Stimulated activated naive CD8-positive, alpha-beta T cell treated with anti-CD3 and anti-CD28 coated beads, Interleukin-15, Interleukin-2, amounts not matched to agents 100 U/mL and 50 U/mL, for 24 hours (primary cell): Measurements from ENCODE around the gene TRIM33.

Experiments used
- ATAC-seq: fragments of 150-1000 bp; cut with Tn5 transposase; one replicate; pipeline ENCODE4 v1.10.0; 2021
- DNase-seq: peaks from one replicate; pipeline ENCODE4 v3.0.0; 2021

TRIM33 gene

DNA sequence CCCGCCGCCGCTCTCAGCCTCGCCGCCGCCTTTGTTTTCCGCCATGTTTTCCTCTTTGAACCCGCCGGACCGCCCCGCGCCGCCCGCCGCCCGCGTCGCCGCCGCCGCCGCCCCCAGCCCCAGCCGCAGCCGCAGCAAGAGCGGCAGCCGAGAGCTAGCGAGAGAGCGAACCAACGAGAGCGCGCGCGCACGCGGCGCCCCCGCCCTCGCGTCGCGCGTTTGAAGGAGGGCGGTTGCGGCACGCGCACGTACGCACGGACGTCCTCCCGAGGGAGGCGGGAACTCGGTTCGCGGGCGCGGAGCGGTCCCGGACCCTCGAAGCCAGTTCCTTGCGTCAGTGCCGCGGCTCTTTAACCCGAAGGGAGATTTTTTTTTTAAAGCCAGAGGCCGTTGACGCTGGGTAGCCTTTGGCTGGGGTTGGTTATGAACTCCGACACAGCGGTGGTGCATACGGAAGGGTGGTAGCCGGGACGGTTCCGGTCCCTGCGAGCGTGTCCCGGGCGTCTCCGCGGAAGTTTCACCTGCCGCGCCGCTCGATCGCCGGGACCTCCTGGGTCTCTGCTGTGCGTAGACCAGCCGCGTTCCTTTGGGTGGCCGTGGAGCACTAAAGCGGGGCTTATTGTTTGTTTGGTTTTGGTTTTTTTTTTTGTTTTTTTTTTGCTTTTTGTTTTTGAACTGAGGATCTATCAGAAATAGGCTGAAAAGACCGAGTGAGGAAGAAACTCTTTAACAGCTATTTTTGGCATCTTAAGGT lies at the start of gene TRIM33:
TSS of gene TRIM33 (minus strand) at position 172 of the 754 bp plus-strand sequence. CDS start at position 45, 127 bp downstream.
- DNase-seq (peak; percentile 92), ATAC-seq (peak; percentile 88)

- DNase-seq = no peak
- no peak for ATAC-seq
These were observed 48.4 kb upstream of the TRIM33 start for GRCh38 chr1:114559356-114559755.

- DNase-seq = no peak
- ATAC-seq = no peak
These were observed 47.5 kb upstream of the TRIM33 start for GRCh38 chr1:114558544-114558943.

DNA sequence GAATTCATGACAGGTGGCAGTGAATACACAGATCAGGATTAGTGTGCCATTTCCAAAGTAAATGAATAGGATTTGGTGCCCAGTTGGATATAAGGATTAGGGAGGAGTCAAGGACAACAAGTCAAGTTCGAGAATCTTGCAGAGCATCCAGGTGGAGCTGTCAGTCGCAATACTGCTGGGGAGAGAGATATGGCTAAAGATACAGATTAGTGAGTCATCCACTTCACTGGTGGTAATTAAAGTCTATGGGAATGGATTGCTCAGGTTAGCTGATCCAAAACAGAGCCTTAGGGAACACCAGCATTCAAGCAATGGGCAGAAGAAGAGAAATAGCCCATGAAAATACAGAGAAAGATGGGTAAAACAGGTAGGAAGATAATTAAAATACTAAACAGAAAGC lies 43.6 kb upstream of the TRIM33 start:
- ATAC-seq (no peak), DNase-seq (no peak)

DNA sequence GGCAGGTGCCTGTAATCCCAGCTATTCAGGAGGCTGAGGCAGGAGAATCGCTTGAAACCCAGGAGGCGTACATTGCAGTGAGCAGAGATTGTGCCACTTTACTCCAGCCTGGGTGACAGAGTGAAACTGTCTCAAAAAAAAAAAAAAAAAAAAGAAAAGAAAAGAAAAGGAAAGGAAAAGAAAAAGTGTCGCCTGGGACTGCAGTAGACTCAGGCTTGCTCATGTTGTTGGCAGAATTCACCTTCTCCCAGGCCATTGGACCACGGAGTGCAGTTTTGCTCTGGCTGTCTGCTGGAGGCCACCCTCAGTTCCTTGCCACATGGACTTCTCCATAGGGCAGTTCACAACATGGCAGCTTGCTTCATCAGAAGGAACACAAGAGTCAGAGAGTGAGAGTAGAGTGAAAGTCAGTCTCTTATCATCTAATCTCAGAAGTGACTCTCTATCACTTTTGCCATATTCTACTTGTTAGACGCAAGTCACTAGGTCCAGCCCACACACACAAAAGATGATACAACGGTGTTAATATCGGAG lies 41.2 kb upstream of the TRIM33 start:
- DNase-seq = no peak
- ATAC-seq = no peak

GRCh38 chr1:114551400-114551799 lies 40.4 kb upstream of the TRIM33 start:
- no peak for DNase-seq
- no peak for ATAC-seq

- no peak for DNase-seq
- ATAC-seq = no peak
These were observed 39.3 kb upstream of the TRIM33 start for GRCh38 chr1:114550336-114550735.

DNA sequence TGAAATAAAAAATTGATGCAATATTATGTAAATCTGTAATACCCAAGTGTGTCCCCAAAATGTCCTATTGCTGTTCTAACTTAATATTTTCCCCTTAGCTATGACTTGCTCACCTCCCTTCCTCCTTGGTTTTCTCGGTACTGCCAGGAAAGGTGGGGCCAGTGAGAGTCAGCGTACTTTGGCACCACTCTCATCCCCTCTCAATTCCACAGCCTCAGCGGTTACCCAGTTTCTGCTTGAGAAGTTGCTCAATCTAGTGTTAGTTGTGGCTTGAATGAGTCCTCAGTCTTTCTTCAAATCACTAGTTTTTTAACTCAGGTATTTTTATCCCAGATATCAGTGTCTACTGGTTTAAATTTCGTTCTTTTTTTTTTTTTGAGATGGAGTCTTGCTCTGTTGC lies 38.1 kb upstream of the TRIM33 start:
- no peak for ATAC-seq
- no peak for DNase-seq

GRCh38 chr1:114547076-114547475 lies 36.1 kb upstream of the TRIM33 start:
- ATAC-seq (no peak), DNase-seq (no peak)

DNA sequence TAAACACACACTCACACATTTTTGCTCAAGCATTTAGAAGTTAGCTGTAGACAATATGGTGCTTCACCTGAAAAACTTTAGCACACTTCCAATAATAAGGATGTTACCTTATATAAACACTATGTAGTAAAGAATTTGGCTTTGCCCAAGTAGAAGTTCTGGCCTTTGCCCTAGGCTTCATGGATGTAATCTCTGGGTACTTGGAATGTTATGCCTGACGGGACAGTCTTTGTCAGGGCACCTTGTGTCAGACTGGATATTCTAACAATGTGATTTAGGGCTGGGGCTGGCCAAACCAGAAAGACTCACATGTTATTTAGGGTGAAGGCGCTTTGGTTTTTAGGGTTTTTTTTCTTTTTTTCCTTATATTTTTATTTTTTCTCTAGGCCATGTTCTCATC lies 34.8 kb upstream of the TRIM33 start:
- DNase-seq = no peak
- no peak for ATAC-seq

- ATAC-seq (no peak), DNase-seq (no peak)
These were observed 34.3 kb upstream of the TRIM33 start for GRCh38 chr1:114545315-114545714.

DNA sequence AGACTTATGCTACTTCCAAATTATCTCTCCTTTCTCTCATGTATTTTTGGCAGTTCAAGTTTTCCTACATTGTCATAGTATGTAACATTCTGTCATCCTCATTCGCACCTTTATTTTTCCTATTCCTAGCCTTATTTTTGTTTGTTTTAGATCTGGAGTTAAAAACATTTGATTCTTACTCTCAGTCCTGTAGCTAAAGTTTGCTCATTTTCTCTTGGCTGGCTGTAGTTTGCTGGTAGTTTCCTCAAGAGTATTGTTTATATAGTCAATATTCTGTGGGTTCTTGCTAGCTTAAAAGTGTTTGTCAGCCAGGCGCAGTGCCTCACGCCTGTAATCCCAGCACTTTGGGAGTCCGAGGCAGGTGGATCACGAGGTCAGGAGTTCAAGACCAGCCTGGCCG lies 29.8 kb upstream of the TRIM33 start:
- DNase-seq (no peak), ATAC-seq (no peak)

- DNase-seq (no peak), ATAC-seq (no peak)
These were observed 29.3 kb upstream of the TRIM33 start for GRCh38 chr1:114540272-114540671.

DNA sequence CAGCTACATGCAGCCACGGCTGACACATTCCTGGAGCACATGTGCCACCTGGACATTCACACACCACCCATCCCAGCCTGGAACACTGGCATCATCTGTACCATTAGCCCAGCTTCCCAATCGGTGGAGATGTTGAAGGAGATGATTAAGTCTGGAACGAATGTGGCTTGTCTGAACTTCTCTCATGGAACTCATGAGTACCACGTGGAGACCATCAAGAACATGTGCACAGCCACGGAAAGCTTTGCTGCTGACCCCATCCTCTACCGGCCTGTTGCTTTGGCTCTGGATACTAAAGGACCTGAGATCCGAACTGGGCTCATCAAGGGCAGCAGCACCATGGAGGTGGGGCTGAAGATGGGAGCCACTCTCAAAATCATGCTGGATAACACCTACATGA lies 25.0 kb upstream of the TRIM33 start:
- ATAC-seq (no peak), DNase-seq (no peak)

DNA sequence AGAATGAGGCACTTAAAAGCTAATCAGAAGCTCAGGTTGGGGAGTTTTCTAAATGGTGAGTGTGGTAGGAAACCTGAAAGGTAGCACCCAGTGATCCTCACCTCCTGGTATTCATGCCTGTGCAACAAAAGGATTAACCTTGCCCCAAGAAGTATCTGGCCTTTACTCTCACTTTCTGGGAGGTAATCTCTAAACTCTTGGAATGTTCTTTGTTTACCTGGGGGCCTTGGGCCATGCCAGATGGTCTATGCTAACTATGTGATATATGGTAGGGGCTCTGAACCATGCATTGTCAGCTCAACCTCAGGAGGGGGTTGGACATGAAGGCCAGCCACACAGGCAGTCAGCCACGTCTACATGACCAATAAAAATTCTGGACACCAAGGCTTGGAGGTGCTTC lies 24.4 kb upstream of the TRIM33 start:
- DNase-seq (no peak), ATAC-seq (no peak)

- ATAC-seq (peak; percentile 52), DNase-seq (no peak)
These were observed 20.1 kb upstream of the TRIM33 start for GRCh38 chr1:114531094-114531493.

DNA sequence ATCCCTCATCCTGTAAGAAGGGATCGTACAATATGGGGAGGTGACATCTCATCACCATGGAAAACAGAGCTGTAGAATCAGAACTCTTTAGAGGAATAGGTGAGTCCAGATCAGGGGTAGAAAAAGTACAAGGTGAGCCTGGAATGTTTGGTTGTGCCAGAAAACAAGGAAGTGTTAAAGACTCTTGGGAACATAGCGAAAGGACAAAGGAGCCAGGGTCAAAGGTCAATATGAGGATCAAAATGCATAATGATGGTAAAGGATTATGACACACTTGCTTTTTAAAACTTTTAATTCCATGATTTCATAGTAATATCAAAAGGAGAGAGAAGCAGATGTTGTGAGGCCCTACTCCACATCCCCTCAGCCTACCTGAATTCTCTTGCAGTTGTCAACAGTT lies 19.2 kb upstream of the TRIM33 start:
- no peak for ATAC-seq

DNA sequence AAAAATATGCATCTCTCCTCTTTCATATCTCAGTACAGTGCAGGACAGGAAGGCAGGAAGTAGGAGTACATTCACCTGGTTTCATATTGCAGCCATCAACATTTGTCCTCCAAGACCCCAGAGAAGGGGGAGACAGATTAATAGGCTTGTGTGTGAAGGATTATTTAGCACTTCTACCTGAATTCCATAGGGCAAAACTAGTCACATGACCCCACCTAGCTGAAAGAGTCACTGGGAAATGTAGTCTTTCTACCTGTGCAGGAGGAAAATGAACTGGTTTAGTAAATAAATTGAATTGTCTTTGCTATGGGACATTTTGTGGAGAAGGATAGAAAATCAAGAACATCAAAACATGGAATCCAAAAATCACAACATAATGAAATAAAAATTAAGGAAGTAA lies 13.9 kb upstream of the TRIM33 start:
- no peak for ATAC-seq
- DNase-seq = no peak

More for the DNA sequence above, 19.2 kb upstream of the TRIM33 start:
- no peak for DNase-seq

GRCh38 chr1:114522264-114522575 lies 11.2 kb upstream of the TRIM33 start:
- DNase-seq (no peak), ATAC-seq (no peak)

- ATAC-seq = no peak
- no peak for DNase-seq
These were observed 10.6 kb upstream of the TRIM33 start for GRCh38 chr1:114521396-114522263.

- ATAC-seq (no peak), DNase-seq (no peak)
These were observed 6.3 kb upstream of the TRIM33 start for GRCh38 chr1:114517348-114517747.

- DNase-seq (no peak), ATAC-seq (no peak)
These were observed 1.7 kb upstream of the TRIM33 start for GRCh38 chr1:114512595-114513280.
